HG02571 (cell line): ENCODE data around the gene RET.
"Not testable (repeated sequence)": the region's sequence is repeated elsewhere in the genome, so short reads cannot be mapped to it uniquely, and the experiment has no call there.

ENCODE experiments used
- ATAC-seq: cut with Tn5 transposase; IDR thresholded peaks from one replicate; pipeline ENCODE4 v1.9.1; 2021; ENCODE audit warnings: mild to moderate bottlenecking, moderate library complexity; ENCODE audit not compliant: unreplicated experiment

The RET gene

DNA sequence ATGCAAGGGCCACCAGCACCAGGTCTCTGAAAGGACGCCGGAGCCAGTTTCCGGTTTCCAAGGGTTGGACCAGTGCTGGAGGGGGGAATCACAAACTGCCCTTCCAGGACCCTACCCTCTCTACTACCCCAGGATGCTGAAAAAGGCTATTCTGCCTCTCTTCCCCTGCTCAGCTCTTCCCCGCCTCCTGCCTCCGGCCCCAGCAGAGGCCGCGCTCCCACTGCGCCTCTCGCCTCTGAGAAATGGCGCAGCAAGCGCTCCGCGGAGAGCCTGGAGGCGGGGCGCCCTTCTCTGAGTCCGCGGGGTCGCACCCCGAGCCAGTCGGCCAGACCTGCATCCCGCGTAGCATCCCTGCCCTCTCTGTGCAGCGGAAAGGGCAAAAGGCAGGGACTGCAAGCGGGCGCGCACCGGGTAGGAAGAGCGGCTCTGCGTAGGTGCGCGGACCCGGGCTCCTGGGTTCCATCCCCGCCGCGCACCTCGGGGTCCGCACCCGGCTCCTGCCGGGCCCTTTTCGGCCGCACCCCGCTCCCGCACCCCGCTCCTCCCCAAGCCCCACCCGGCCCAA, 476 bp upstream of the RET start:
- no peak for ATAC-seq

DNA sequence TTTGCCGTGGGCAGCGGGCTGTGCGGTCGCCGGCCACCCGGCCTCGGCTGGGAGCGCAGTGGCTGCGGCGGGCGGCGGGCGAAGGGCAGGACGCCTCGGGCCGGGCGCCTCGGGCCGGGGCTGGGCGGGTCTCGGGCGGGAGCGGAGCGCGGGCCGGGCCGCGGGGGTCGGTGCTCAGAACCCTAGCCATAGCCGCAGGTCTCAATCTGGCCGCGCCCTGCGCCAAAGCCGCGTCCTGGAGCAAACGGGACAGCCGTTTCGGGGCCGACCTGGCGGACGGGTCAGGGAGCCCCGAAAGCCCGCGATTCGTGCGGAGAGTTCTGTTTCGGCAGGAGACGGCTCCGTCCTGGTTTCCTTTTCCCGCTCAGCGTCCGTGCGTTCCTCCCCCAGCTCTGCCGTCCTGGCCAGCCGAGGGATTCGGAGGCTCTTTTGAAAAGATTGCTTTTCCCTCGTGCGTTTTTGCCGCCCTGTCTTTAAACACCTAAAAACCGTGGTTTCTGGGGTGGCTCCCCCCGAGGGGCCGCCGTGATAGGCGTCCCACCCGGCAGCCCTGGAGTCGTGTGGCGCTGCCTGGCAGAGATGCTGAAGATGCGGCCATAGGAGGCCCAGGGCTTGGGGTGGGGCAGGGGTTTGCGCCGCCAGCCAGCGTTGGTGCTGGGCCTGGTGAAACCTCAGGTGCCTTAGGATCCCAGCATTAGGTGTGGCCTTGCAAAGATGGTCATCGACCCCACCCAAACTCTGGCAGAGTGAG, 727 bp downstream of the RET start:
- no peak for ATAC-seq

DNA sequence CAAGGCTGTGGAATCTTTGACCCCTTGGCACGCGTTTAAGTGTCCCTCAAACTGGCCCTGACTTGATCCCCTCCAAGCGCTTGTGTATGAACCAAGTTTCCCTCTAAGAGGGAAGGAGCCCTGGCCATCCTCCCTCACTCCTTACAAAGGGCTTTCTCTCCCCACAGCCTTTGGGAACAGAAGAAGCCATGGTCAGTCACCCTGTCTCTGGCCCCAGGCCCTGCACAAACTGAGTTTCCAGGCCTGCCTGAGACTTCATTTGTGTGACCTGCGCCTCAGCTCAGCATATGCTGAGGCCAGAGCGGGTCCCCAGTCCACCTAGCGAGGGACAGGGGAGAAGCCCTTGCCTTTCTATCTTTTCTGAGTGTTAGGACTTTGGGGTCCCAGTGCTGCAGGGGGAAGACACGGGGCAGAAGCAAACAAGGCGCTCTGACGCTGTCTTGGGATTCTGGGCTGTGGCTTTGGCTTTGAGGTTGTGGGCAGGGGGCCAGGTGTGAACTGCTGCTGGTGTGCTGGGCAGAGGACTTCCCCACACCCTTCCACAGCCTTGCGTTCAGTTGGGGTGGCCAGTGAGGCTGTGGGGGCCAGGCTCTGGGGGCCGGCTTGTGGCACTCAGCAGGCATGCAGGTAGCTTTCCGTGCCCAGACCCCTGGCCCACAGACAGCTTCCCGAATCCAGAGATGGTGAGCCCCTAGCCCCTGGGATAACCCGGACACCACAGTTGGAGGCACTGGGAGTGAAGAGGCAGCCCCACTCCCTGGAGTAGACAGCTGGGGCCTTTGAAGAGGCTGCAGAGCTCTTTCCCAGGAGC, 1.5 kb downstream of the RET start:
- no peak for ATAC-seq

DNA sequence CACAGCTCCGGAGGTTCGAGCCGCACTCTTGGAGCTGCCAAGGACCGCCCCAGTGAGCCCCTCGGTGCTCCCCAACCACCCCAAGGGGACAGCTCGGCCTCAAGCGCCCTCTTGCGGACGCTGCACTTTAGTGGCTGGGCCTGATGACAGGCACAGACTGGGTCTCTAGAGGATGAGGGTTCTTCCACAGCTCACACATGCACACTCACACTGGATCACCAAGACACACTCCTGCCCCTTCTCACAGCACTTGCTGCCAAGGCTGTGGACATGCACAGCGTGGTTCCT, 2.1 kb downstream of the RET start:
- no peak for ATAC-seq

DNA sequence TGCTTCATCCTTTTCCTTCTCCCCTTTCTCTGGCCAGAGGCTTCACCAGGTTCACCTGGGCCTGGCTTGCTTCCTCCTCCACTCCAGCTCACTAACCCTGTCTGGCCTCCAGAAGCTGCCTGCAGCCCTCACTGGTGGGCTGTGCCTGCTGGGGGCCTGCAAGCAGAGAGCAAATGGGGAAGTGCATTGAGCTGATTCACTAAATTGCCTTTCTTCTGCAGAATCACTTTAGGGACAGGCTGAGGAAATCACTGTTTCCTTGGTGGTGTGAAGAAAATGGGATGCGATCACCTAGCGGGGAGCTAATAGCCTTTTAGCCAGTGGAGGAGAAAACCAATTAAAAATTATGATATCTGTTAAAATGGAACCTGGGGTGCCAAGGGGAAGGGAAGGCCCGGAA, 3.0 kb downstream of the RET start:
- ATAC-seq: no peak

DNA sequence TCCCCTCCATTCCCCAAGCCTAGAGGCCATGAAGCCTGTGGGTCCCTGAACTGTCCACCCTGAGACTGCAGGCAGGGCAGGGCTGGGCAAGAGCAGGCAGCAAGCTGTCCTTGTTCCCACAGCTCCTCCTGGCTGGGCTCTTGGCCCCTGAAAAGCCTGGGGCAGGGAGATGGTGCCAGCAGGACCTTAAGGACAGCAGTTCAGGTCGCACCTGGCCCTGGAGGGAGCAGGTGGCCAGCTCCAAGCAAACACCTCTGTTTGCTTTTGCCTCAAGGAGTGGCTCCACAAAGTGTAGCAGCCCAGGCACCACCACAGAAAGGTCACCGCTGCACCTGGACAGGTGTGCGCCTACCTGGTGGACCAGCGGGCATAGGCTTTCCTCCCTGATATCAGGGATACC, 5.2 kb downstream of the RET start:
- no peak for ATAC-seq

DNA sequence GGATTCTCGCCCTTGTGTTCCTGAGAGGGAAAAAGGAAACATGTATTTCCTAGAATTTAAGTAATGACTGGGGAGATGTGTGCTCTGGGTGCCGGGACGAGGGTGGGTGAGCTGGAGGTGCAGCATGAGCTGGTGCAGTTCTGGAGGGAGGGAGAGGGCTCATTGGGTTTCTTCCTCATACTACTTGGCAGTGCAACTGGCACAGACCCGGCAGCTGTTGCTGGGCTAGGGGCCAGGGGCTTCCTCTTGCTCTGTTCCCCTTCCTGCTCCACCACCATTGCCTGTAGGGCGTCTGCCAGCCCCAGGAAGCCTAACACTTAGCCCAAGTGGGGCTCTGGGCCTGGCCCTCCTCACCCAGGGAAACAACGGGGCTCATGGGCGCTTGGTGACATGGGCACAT, 5.9 kb downstream of the RET start:
- ATAC-seq: no peak

DNA sequence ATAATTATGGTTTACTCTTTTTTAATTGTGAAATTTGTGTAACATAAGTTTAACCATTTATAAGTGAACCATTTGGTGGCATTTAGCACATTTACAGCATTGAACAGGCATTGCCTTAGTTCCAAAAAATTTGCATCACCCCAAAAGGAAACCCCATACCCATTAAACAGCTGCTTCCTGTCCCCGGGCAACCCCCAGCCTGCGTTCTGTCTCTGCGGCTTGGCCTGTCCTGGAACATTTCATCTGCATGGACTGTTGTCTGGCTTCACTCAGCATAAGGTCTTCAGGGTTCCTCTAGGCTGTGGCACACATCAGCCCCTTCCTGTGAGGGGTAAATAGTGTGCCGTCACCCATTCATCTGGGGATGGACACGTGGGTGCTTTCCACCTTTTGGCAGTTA, 6.9 kb downstream of the RET start:
- no peak for ATAC-seq

DNA sequence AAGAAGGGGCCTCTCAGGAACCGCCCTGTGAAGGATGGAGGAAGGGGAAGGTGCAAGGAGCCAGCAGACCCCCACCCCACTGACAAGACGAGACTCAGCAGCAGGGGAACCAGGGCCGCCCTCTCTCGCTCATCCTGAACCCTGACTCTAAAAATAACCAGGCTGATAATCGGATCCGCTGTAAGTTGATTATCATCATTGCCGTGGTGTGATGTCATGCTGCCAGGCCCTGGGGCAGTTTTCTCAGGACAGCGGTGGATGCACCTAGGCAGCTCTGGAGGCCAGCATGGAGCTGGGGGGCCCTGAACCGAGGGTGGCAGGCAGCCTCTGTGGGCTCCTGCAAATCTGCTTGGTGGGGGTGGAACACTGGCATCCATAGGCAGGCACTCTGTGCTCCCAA, 7.9 kb downstream of the RET start:
- no peak for ATAC-seq

DNA sequence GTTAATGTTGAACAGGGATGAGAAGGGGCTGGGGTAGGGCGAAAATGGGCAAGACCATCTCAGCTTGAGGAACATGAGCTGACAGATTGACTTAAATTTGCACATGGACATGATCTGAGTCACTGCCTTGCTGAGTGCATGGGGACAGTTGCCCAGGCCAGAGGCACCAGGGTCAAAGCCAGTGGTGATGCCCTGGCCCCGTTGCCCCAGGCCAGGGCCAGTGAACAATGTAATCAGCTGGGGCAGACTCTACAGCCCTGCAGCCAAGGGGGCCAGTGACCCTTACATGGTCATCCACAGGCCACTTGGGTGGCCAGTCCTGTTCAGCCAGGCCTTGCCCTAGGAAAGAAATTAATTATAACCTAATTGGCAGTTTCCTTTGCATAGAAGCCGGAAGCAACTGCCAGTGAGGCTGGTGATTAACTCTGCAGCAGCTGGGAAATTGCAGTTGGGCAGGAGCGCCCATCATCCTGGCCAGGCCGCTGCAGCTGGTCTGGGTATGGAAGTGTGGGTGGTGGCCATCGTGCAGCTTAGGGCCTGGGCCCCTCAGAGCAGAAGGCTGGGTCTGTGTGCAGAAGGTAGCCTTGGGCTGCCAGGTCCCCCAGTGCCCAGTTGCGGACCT, 9.6 kb downstream of the RET start:
- ATAC-seq: no peak

DNA sequence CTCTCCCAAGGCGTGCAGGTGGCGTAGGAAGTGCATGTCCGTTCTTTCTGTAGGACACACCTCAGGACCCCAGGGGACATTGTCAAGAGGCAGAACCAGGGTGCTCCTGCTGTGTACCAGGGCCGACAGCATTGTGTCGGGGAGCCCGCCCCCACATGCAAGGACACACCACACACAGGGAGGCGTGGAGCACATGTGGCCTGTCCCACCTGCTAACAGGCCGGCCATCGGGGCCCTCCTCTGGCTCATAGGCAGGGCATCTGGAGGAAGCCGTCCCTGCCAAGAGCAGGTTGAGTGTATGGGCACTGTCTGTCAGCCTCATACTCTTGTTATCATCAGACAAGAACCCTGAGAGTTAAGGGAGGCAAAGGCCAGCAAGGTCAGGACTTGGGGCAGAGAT, 12.7 kb downstream of the RET start:
- ATAC-seq: no peak

DNA sequence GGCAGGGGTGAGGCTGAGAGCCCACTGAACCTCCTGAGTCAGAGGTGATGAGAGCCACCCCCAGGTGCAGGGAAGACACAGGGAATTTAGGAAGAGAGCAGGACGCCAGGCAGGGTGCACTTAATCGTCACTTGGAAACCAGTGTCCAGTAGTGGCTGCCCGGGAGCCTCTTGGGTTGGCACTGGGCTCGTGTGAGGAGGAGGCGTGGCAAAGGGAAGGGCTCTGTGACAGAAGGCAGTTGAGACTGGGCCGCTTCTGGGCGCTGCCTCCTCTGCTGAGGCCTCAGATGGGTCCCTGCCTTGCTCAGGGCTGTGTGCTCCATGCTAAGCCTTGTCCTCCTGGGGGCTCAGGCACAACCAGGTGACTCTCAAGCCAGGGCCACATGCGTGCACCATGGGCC, 13.3 kb downstream of the RET start:
- no peak for ATAC-seq

DNA sequence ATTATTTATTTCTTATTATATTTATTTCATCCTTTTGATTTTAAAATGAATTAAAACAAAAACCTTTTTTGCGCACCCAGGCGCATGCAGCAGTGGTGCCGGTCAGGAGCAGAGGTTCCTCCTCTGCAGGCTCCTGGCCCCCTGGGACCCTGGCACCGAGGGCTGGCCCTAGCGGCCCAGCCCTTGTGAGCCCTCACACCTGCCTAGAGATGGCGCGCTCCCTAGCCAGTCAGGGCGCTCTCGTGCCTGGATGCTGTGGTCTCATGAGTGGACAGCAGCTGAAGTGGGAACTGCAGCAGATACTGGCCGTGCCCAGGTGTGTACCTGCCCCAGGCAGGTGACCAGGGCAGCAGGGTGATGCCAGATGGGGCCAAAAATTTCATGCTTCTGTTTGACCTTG, 13.8 kb downstream of the RET start:
- no peak for ATAC-seq

DNA sequence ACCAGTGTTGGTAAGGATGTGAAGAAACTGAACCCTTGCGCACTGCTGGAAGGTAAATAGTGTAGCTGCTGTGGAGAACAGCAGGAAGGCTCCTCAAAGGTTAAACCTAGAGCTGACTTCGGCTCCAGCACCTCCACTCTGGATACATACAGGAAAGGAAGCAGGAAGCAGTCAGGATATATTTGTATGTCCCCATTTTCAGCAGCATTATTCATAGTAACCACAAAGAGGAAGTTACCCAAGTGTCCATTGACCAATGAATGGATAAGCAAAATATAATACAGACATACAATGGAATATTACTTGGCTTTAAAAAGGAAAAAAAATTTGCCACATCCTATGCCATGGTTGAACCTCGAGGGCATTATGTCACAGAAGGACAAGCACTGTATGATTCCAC, 15.0 kb downstream of the RET start:
- no peak for ATAC-seq

DNA sequence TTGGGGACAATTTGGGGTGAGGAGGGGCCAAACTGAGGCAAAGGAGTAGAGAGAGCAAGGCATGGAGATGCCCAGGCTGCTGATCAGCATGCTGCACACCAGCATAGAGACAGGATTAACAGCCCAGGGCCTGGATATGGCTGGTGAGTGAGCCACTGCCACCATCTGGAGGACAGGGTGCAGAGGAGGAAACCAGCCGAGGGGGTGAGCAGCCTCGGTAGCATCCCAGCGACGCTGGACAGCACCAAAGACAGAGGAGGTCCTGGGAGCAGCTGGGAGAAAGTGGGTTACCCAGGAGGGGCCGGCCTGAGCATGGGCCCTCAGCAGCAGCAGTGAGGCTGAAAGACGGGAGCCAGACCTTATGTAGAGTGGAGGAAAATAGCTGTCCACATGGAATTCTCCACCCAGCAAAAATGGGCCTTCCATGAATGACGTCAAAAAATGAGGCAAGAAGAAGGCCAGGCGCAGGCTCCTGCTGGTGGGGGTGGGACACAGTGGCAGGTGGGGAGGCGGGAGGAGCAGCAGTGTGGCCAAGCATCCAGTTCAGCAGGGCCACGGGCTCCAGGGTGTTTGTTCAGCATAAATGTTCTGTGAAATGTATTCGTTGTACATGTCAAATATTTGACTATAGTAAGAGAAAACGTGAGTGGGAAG, 16.7 kb downstream of the RET start:
- no peak for ATAC-seq

DNA sequence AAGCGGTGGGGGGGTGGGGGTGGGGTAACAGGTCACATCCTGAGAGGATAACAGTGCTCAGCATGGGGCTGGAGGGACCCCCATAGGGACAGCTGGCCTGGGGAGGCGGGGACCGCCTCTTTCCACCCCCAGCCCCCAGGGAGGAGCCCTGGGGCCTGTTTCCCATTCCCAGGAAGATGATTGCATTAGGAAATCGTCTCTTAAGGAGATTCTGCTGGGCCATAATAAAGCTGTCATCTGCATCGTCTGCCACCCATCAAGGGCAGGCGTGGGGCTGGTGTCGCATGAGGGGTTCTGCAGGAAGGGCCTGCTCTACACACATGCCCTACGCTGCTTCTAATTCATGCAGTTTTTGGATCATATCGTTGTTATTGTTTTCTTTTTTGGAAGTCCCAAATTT, 17.2 kb downstream of the RET start:
- ATAC-seq: no peak

DNA sequence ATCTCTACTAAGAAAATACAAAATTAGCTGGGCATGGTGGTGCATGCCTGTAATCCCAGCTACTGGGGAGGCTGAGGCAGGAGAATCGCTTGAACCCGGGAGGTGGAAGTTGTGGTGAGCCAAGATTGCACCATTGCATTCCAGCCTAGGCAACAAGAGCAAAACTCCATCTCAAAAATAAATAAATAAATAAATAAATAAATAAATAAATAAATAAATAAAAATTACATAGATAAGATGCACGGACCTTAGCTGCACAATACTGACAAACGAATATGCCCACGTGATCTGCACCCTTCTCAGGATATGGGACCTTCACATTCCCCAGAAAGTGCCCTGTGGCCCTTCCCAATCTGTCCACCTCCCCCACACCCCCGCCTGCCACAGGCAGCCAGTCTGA, 22.5 kb downstream of the RET start:
- not testable (repeated sequence) for ATAC-seq

DNA sequence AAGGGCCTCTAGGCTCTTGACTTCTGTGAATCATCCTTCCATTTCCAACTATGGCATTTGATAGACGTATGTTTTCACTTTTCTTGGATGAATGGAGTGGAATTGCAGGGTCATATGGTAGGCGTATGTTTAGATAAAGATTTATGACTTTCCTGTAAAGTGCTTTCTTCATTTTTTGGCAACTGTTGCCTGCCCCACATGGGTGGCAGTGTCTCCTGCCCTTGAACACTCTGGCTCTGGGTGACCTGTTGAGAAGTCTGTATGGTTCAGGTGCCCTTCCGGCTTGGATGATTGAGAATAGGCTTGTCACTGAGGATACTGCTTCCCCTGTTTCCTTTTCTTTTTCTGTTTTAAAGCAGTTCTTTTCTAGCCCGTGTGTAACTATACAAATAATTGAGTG, 23.1 kb downstream of the RET start:
- no peak for ATAC-seq

DNA sequence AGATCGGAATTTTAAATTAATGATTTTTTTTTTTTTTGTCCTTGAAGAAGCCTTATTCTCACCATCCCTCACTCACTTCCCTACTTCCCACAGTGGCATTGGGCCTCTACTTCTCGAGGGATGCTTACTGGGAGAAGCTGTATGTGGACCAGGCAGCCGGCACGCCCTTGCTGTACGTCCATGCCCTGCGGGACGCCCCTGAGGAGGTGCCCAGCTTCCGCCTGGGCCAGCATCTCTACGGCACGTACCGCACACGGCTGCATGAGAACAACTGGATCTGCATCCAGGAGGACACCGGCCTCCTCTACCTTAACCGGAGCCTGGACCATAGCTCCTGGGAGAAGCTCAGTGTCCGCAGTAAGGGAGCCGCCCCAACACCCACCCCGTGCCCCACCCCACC, 23.5 kb downstream of the RET start:
- ATAC-seq: no peak

DNA sequence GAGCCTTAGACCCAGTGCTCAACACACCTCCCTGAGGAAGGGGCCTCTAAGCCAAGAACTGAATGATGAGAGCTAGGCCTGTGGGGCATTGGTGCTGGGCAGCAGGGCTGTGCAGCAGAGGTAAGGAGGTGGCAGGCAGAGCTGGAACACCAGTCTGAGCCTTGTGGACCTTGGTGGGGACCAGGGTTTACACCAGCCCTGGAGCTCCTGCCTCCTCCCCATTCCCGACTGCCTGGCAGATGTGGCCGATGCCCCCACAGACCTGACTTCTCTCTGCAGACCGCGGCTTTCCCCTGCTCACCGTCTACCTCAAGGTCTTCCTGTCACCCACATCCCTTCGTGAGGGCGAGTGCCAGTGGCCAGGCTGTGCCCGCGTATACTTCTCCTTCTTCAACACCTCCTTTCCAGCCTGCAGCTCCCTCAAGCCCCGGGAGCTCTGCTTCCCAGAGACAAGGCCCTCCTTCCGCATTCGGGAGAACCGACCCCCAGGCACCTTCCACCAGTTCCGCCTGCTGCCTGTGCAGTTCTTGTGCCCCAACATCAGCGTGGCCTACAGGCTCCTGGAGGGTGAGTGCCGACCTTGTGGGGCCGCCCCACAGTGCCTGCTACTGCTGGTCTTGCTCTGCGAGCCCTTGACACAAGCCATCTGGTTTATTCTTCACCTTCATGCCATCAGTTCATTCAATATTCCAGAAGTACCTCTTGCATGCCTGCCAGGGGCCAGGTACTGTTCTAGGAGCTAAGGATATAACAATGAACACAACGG, 25.4 kb downstream of the RET start:
- no peak for ATAC-seq
